ENCODE results near the gene GP9. TPM values are rescaled to one million over a fixed set of nuclear protein-coding genes. Genes with fewer than 3 reads are reported as not detected.
"Not testable (repeated sequence)": the region's sequence is repeated elsewhere in the genome, so short reads cannot be mapped to it uniquely, and the experiment has no call there.

The GP9 gene
- total RNA-seq, 2 experiments from 2014 or later = not detected

GRCh38 chr3:129085165-129085715, 24.7 kb downstream of the GP9 start:
- ChIA-PET POLR2A (interaction anchor here (0.8 to 1.6 kb wide), 4 partner anchors 12 to 34 kb away, joined by 3 to 8 read pairs (median 4); no protein-coding TSS in a partner anchor), CTCF (interaction anchor here (1.3 to 3.3 kb wide), 3 partner anchors 16 to 114 kb away, joined by 3 to 18 read pairs (median 3); no protein-coding TSS in a partner anchor)
- no peaks in the 10 kb centered on the region for H3K9me3 Mint-ChIP-seq (ENCODE audit: insufficient read depth)

GRCh38 chr3:129085818-129086217, 25.2 kb downstream of the GP9 start:
- no peak overlapping the region for H3K27ac Mint-ChIP-seq
- ChIA-PET POLR2A (interaction anchor here (0.8 to 1.6 kb wide), 4 partner anchors 12 to 34 kb away, joined by 3 to 8 read pairs (median 4); no protein-coding TSS in a partner anchor), CTCF (interaction anchor here (3.3 kb wide), 1 partner anchor 115 kb away, joined by 18 read pairs; no protein-coding TSS in a partner anchor)

More at GRCh38 chr3:129085165-129085715, 24.7 kb downstream of the GP9 start:
- peaks cover 10% of the 10 kb centered on the region for H3K4me1 Mint-ChIP-seq (ENCODE audit: low read depth)
- H3K27me3 Mint-ChIP-seq (ENCODE audit: low read depth) = no peaks in the 10 kb centered on the region
- ATAC-seq = no peak
- H3K4me3 Mint-ChIP-seq = no peak overlapping the region
- no peak for DNase-seq
- H3K36me3 Mint-ChIP-seq (ENCODE audit: low read depth) = no peaks in the 10 kb centered on the region
- no peak overlapping the region for H3K27ac Mint-ChIP-seq

GRCh38 chr3:129087138-129087702, 26.6 kb downstream of the GP9 start:
- H3K27ac Mint-ChIP-seq = no peak overlapping the region
- H3K9me3 Mint-ChIP-seq (ENCODE audit: insufficient read depth) = no peaks in the 10 kb centered on the region
- ATAC-seq (no peak), DNase-seq (no peak)
- CTCF ChIA-PET = interaction anchor here (0.7 to 3.3 kb wide), 2 partner anchors 34 to 116 kb away, joined by 3 to 18 read pairs; no protein-coding TSS in a partner anchor
- no peak overlapping the region for H3K4me3 Mint-ChIP-seq
- H3K36me3 Mint-ChIP-seq (ENCODE audit: low read depth) = peaks cover 2% of the 10 kb centered on the region
- H3K27me3 Mint-ChIP-seq (ENCODE audit: low read depth) = no peaks in the 10 kb centered on the region
- peaks cover 4% of the 10 kb centered on the region for H3K4me1 Mint-ChIP-seq (ENCODE audit: low read depth)
- POLR2A ChIA-PET = no interaction called here

More at GRCh38 chr3:129085818-129086217, 25.2 kb downstream of the GP9 start:
- ATAC-seq = no peak
- Mint-ChIP-seq H3K27me3 (ENCODE audit: low read depth) (no peaks in the 10 kb centered on the region), H3K4me3 (no peak overlapping the region), H3K36me3 (ENCODE audit: low read depth) (no peaks in the 10 kb centered on the region), H3K4me1 (ENCODE audit: low read depth) (peaks cover 10% of the 10 kb centered on the region), H3K9me3 (ENCODE audit: insufficient read depth) (no peaks in the 10 kb centered on the region)
- DNase-seq = no peak

DNA sequence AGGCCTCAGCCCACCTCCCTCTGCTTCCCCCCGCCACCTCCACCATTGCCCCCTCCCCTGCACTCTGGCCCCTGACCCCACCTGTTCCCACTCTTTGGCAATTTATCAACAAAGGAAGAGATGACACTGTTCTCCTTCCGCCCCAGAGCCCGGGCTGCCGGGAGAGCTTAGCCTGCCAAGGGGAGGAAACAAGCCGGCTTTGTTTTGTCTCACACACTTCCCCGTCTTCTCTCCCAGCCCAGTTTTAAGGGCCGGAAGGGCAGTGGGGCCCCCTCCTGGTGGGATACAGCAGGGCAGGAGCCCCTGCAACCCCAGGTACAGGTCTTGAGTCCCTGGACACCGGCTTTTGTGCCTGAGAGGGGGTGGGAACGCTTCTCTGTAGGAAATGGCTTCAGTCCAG, 27.3 kb downstream of the GP9 start:
- POLR2A ChIA-PET; H3K27ac Mint-ChIP-seq; DNase-seq; H3K4me1 Mint-ChIP-seq (ENCODE audit: low read depth); H3K9me3 Mint-ChIP-seq (ENCODE audit: insufficient read depth); H3K4me3 Mint-ChIP-seq; H3K27me3 Mint-ChIP-seq (ENCODE audit: low read depth); H3K36me3 Mint-ChIP-seq (ENCODE audit: low read depth): not testable (repeated sequence)
- peak; percentile 64 for ATAC-seq
- CTCF ChIA-PET = interaction anchor here (3.3 kb wide), 1 partner anchor 117 kb away, joined by 18 read pairs; no protein-coding TSS in a partner anchor

DNA sequence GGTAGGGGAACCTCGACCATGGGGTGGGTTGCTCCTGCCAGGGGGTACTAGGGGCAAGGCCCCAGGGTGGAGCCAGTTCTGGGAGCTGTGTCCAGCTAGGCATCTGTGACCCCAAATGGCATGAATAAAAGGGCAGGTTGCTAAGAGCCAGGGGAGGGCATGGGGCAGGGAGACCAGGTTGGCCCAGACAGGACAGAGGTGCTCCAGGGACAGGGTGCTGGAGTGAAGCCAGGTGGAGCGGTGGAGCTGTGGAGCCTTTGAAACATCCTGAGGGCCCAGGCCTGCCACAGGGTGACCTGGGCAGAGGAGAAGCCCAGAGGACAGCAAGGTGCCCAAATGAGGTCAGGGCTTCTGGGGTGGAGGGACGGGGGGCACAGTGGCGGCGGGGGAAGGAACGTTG, 27.7 kb downstream of the GP9 start:
- CTCF ChIA-PET; H3K4me1 Mint-ChIP-seq (ENCODE audit: low read depth); DNase-seq; H3K4me3 Mint-ChIP-seq; H3K9me3 Mint-ChIP-seq (ENCODE audit: insufficient read depth); ATAC-seq; POLR2A ChIA-PET; H3K27me3 Mint-ChIP-seq (ENCODE audit: low read depth); H3K27ac Mint-ChIP-seq; H3K36me3 Mint-ChIP-seq (ENCODE audit: low read depth): not testable (repeated sequence)

- no peak overlapping the region for H3K27ac Mint-ChIP-seq
Observed at GRCh38 chr3:129095285-129095684, 34.7 kb downstream of the GP9 start.

DNA sequence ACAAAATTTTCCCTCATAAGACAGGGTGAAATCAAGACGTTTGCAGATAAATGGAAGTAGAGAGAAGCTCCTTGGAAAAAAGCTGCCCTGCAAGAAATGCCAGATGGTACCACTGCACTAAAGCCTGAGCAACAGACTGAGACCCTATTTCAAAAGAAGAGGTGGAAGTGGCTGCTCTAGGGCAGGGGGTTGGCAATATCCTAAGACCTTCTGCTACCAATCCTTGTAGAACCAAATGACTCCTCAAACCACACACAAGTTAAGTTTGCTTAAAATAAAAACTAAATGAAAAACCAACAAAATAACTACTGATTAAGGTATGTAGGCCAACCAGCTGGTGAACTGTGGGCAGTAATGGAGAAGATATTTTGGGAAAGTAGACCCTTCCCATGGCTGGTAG, 39.7 kb downstream of the GP9 start:
- DNase-seq (no peak), ATAC-seq (no peak)
- H3K4me3 Mint-ChIP-seq = no peak overlapping the region
- H3K27me3 Mint-ChIP-seq (ENCODE audit: low read depth) = no peaks in the 10 kb centered on the region
- ChIA-PET POLR2A (interaction anchor here (1.4 to 5.3 kb wide), 2 partner anchors 19 to 31 kb away, joined by 4 to 36 read pairs; partner anchors contain the start of gene RAB43), CTCF (interaction anchor here (1.6 to 3.2 kb wide), 2 partner anchors 47 to 62 kb away, joined by 6 to 12 read pairs; no protein-coding TSS in a partner anchor)
- H3K27ac Mint-ChIP-seq = peak overlapping the region; percentile 37
- peaks cover 40% of the 10 kb centered on the region for H3K36me3 Mint-ChIP-seq (ENCODE audit: low read depth)
- H3K9me3 Mint-ChIP-seq (ENCODE audit: insufficient read depth) = no peaks in the 10 kb centered on the region
- peaks cover 41% of the 10 kb centered on the region for H3K4me1 Mint-ChIP-seq (ENCODE audit: low read depth)

More at GRCh38 chr3:129095285-129095684, 34.7 kb downstream of the GP9 start:
- Mint-ChIP-seq H3K9me3 (ENCODE audit: insufficient read depth) (no peaks in the 10 kb centered on the region), H3K4me3 (no peak overlapping the region), H3K27me3 (ENCODE audit: low read depth) (no peaks in the 10 kb centered on the region), H3K36me3 (ENCODE audit: low read depth) (peaks cover 33% of the 10 kb centered on the region), H3K4me1 (ENCODE audit: low read depth) (peaks cover 19% of the 10 kb centered on the region)
- POLR2A ChIA-PET = interaction anchor here (1.1 to 1.2 kb wide), 2 partner anchors 18 to 23 kb away, joined by 3 to 6 read pairs; no protein-coding TSS in a partner anchor
- CTCF ChIA-PET = interaction anchor here (2.5 kb wide), 1 partner anchor 43 kb away, joined by 6 read pairs; no protein-coding TSS in a partner anchor
- DNase-seq = no peak
- ATAC-seq = no peak

DNA sequence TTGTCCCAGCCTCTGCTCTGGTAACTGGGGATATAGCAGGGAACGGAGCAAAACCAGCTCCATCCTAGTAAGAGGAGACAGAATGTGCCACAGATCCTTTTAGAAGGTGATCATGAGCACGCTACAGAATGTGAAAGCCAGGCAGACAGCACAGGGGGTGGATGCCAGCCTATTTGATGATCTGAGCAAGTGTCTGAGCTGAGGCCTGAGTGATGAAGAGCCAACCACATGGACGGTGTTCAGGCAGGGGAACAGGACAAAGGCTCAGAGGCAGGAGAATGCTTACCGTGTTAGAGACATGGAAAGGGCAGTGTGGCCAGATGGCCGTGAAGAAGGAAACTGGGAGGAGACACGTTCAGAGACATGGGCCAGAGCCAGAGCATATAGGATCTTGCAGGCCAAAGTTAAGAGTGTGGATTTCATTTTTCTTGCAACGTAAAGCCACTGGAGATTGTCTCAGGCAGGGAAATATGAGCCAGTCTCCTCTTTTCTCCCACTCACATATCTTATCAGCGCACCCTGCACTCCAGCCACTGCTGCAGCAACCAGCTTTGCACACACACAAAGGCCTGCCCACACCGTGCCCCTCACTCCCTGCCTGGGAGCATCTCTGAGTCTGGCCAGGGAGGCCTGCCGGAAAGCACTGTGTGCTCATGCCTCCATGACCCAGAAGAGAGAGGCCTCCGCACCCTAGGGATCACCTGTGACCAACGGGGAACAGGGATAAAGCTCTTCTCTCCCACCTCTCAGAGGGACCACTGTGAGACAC, 41.0 kb downstream of the GP9 start:
- ChIA-PET CTCF (interaction anchor here (0.8 to 3.2 kb wide), 8 partner anchors 17 to 131 kb away, joined by 3 to 12 read pairs (median 4); no protein-coding TSS in a partner anchor), POLR2A (interaction anchor here (0.7 to 5.3 kb wide), 5 partner anchors 10 to 74 kb away, joined by 3 to 36 read pairs (median 4); partner anchors contain the start of gene RAB43)
- H3K27me3 Mint-ChIP-seq (ENCODE audit: low read depth) = no peaks in the 10 kb centered on the region
- no peak for DNase-seq
- H3K4me3 Mint-ChIP-seq = no peak overlapping the region
- peaks cover 40% of the 10 kb centered on the region for H3K36me3 Mint-ChIP-seq (ENCODE audit: low read depth)
- peak overlapping the region; percentile 65 for H3K27ac Mint-ChIP-seq
- no peaks in the 10 kb centered on the region for H3K9me3 Mint-ChIP-seq (ENCODE audit: insufficient read depth)
- peaks cover 42% of the 10 kb centered on the region for H3K4me1 Mint-ChIP-seq (ENCODE audit: low read depth)
- ATAC-seq = no peak

GRCh38 chr3:129103296-129103695, 42.7 kb downstream of the GP9 start:
- Mint-ChIP-seq H3K9me3 (ENCODE audit: insufficient read depth) (no peaks in the 10 kb centered on the region), H3K4me1 (ENCODE audit: low read depth) (peaks cover 54% of the 10 kb centered on the region), H3K36me3 (ENCODE audit: low read depth) (peaks cover 44% of the 10 kb centered on the region), H3K27ac (peak overlapping the region; percentile 63), H3K27me3 (ENCODE audit: low read depth) (no peaks in the 10 kb centered on the region), H3K4me3 (no peak overlapping the region)
- POLR2A ChIA-PET = interaction anchor here (0.6 to 5.3 kb wide), 3 partner anchors 9 to 143 kb away, joined by 3 to 36 read pairs (median 6); partner anchors contain the start of gene RAB43
- CTCF ChIA-PET = interaction anchor here (3.2 kb wide), 1 partner anchor 50 kb away, joined by 12 read pairs; no protein-coding TSS in a partner anchor
- DNase-seq (no peak), ATAC-seq (no peak)

- Mint-ChIP-seq H3K27ac (peak overlapping the region; percentile 73), H3K4me3 (no peak overlapping the region), H3K9me3 (ENCODE audit: insufficient read depth) (no peaks in the 10 kb centered on the region), H3K36me3 (ENCODE audit: low read depth) (peaks cover 48% of the 10 kb centered on the region), H3K4me1 (ENCODE audit: low read depth) (peaks cover 59% of the 10 kb centered on the region), H3K27me3 (ENCODE audit: low read depth) (no peaks in the 10 kb centered on the region)
- DNase-seq = no peak
- no peak for ATAC-seq
- CTCF ChIA-PET = interaction anchor here (1.7 kb wide), 1 partner anchor 51 kb away, joined by 10 read pairs; no protein-coding TSS in a partner anchor
- POLR2A ChIA-PET = interaction anchor here (1.5 to 5.3 kb wide), 2 partner anchors 9 to 15 kb away, joined by 6 to 36 read pairs; partner anchors contain the start of gene RAB43
Observed at GRCh38 chr3:129104051-129104450, 43.5 kb downstream of the GP9 start.

GRCh38 chr3:129104498-129105079, 44.0 kb downstream of the GP9 start:
- DNase-seq = no peak
- no peak for ATAC-seq
- H3K27me3 Mint-ChIP-seq (ENCODE audit: low read depth) = no peaks in the 10 kb centered on the region
- peaks cover 46% of the 10 kb centered on the region for H3K36me3 Mint-ChIP-seq (ENCODE audit: low read depth)
- peaks cover 58% of the 10 kb centered on the region for H3K4me1 Mint-ChIP-seq (ENCODE audit: low read depth)
- H3K4me3 Mint-ChIP-seq = no peak overlapping the region
- peak overlapping the region; percentile 31 for H3K27ac Mint-ChIP-seq
- POLR2A ChIA-PET = interaction anchor here (5.3 kb wide), 1 partner anchor 15 kb away, joined by 36 read pairs; the partner anchor contains the start of gene RAB43
- no peaks in the 10 kb centered on the region for H3K9me3 Mint-ChIP-seq (ENCODE audit: insufficient read depth)
- CTCF ChIA-PET = interaction anchor here (1.7 kb wide), 1 partner anchor 52 kb away, joined by 10 read pairs; no protein-coding TSS in a partner anchor

Measured in activated CD8-positive, alpha-beta T cell treated with anti-CD3 and anti-CD28 coated beads, Interleukin-2, amount 10 ng/mL, durations not matched to agents 7 days and 5 days (primary cell).